ENCODE measurements around the gene RNF183.

The RNF183 gene

GRCh38 chr9:113350107-113350661 lies 47.0 kb upstream of the RNF183 start:
- no peak for TF ChIP-seq CTCF (IDR thresholded peaks at IDR 0.05; ENCODE audit: low read length)
- no peak for TF ChIP-seq EZH2phosphoT487 (IDR thresholded peaks at IDR 0.05; ENCODE audit: low read length)
- no peak for TF ChIP-seq EZH2 (optimal IDR thresholded peaks at IDR 0.05; ENCODE audit: low read depth, low read length)
- no peaks in the 10 kb centered on the region for H3K27me3 ChIP-seq (replicated peaks; ENCODE audit: insufficient read depth, low read length)
- H3K9me3 ChIP-seq (replicated peaks; ENCODE audit: insufficient read depth, low read length), result no peaks in the 10 kb centered on the region
- H3K79me2 ChIP-seq (ENCODE audit: low read length), result peaks cover 39% of the 10 kb centered on the region
- peak; percentile 43 for DNase-seq
- H4K20me1 ChIP-seq (ENCODE audit: insufficient read depth, low read length), result no peaks in the 10 kb centered on the region
- peak overlapping the region; percentile 84 for H3K9ac ChIP-seq (ENCODE audit: low read length)
- H3K4me1 ChIP-seq (ENCODE audit: low read length), result peaks cover 40% of the 10 kb centered on the region
- H3K9me2 ChIP-seq (replicated peaks; ENCODE audit: insufficient read depth, low read length), result no peaks in the 10 kb centered on the region
- peak overlapping the region; percentile 80 for H3K4me3 ChIP-seq (ENCODE audit: low read length)
- peak overlapping the region; percentile 88 for H3K4me2 ChIP-seq (ENCODE audit: low read depth, low read length)
- peak overlapping the region; percentile 89 for H3K27ac ChIP-seq (ENCODE audit: low read length)
- peak overlapping the region; percentile 63; the same call in 1 of the 2 replicates for H2AFZ ChIP-seq (ENCODE audit: low read length)
- peaks cover 42% of the 10 kb centered on the region for H3F3A ChIP-seq (ENCODE audit: insufficient read depth, low read length)
- no peaks in the 10 kb centered on the region for H3K36me3 ChIP-seq (replicated peaks; ENCODE audit: insufficient read depth, low read length)

GRCh38 chr9:113349445-113350094 lies 46.4 kb upstream of the RNF183 start, which contains the start of gene BSPRY:
TSS of gene BSPRY (plus strand) at chr9:113349541. CDS start at chr9:113349580, 39 bp downstream.
- DNase-seq, result peak; percentile 65
- H3K27ac ChIP-seq (ENCODE audit: low read length), result peak within 1 kb of the TSS; percentile 89
- no peaks in the 10 kb centered on the region for H3K27me3 ChIP-seq (replicated peaks; ENCODE audit: insufficient read depth, low read length)
- peak within 1 kb of the TSS; percentile 84 for H3K9ac ChIP-seq (ENCODE audit: low read length)
- peak within 1 kb of the TSS; percentile 80 for H3K4me3 ChIP-seq (ENCODE audit: low read length)
- no peaks in the 10 kb centered on the region for H3K36me3 ChIP-seq (replicated peaks; ENCODE audit: insufficient read depth, low read length)
- peaks cover 39% of the 10 kb centered on the region for H3K79me2 ChIP-seq (ENCODE audit: low read length)
- H3K9me2 ChIP-seq (replicated peaks; ENCODE audit: insufficient read depth, low read length), result no peaks in the 10 kb centered on the region
- peak within 1 kb of the TSS; percentile 63; the same call in 1 of the 2 replicates for H2AFZ ChIP-seq (ENCODE audit: low read length)
- no peak for TF ChIP-seq EZH2phosphoT487 (IDR thresholded peaks at IDR 0.05; ENCODE audit: low read length)
- TF ChIP-seq CTCF (IDR thresholded peaks at IDR 0.05; ENCODE audit: low read length), result no peak
- TF ChIP-seq EZH2 (optimal IDR thresholded peaks at IDR 0.05; ENCODE audit: low read depth, low read length), result no peak
- H3K9me3 ChIP-seq (replicated peaks; ENCODE audit: insufficient read depth, low read length), result no peaks in the 10 kb centered on the region
- peak within 1 kb of the TSS; percentile 88 for H3K4me2 ChIP-seq (ENCODE audit: low read depth, low read length)
- peaks cover 40% of the 10 kb centered on the region for H3K4me1 ChIP-seq (ENCODE audit: low read length)
- H4K20me1 ChIP-seq (ENCODE audit: insufficient read depth, low read length), result no peaks in the 10 kb centered on the region
- peaks cover 42% of the 10 kb centered on the region for H3F3A ChIP-seq (ENCODE audit: insufficient read depth, low read length)

GRCh38 chr9:113349066-113349444 lies 45.9 kb upstream of the RNF183 start:
- Histone ChIP-seq H3K4me2 (ENCODE audit: low read depth, low read length) (peak overlapping the region; percentile 51; the same call in 1 of the 2 replicates), H3K4me3 (ENCODE audit: low read length) (peak overlapping the region; percentile 41), H3K36me3 (replicated peaks; ENCODE audit: insufficient read depth, low read length) (no peaks in the 10 kb centered on the region), H4K20me1 (ENCODE audit: insufficient read depth, low read length) (no peaks in the 10 kb centered on the region), H3K27ac (ENCODE audit: low read length) (peak overlapping the region; percentile 14; the same call in 1 of the 2 replicates), H3K4me1 (ENCODE audit: low read length) (peaks cover 41% of the 10 kb centered on the region), H3K9me3 (replicated peaks; ENCODE audit: insufficient read depth, low read length) (no peaks in the 10 kb centered on the region), H3K27me3 (replicated peaks; ENCODE audit: insufficient read depth, low read length) (no peaks in the 10 kb centered on the region), H3K9ac (ENCODE audit: low read length) (peak overlapping the region; percentile 10; the same call in 1 of the 2 replicates), H3K79me2 (ENCODE audit: low read length) (peaks cover 37% of the 10 kb centered on the region), H3K9me2 (replicated peaks; ENCODE audit: insufficient read depth, low read length) (no peaks in the 10 kb centered on the region), H3F3A (ENCODE audit: insufficient read depth, low read length) (peaks cover 42% of the 10 kb centered on the region), H2AFZ (ENCODE audit: low read length) (peak overlapping the region; percentile 59; the same call in 1 of the 2 replicates)
- DNase-seq, result no peak
- no peak for TF ChIP-seq CTCF (IDR thresholded peaks at IDR 0.05; ENCODE audit: low read length)
- no peak for TF ChIP-seq EZH2 (optimal IDR thresholded peaks at IDR 0.05; ENCODE audit: low read depth, low read length)
- no peak for TF ChIP-seq EZH2phosphoT487 (IDR thresholded peaks at IDR 0.05; ENCODE audit: low read length)
